NCI-H2081 (cell line): ENCODE measurements around the gene RADIL.
"Not testable (repeated sequence)": the region's sequence is repeated elsewhere in the genome, so short reads cannot be mapped to it uniquely, and the experiment has no call there.

Source experiments
- DNase-seq, 2 experiments: peaks; one replicate each; lab custom pipeline; 2025; lab: John Stamatoyannopoulos, UW

Gene RADIL

DNA sequence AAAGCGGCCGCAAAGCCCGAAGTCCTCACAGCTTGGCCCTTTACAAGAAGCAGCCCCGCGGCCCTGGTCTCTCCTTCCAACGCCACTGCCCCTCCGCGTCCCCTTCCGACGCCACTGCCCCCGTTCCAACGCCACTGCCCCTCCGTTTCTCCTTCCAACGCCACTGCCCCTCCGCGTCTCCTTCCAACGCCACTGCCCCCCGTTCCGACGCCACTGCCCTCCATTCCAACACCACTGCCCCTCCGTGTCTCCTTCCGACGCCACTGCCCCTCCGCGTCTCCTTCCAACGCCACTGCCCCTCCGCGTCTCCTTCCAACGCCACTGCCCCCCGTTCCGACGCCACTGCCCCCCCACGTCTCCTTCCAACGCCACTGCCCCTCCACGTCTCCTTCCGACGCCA lies 75.0 kb downstream of the RADIL start:
- DNase-seq, result no peak

DNA sequence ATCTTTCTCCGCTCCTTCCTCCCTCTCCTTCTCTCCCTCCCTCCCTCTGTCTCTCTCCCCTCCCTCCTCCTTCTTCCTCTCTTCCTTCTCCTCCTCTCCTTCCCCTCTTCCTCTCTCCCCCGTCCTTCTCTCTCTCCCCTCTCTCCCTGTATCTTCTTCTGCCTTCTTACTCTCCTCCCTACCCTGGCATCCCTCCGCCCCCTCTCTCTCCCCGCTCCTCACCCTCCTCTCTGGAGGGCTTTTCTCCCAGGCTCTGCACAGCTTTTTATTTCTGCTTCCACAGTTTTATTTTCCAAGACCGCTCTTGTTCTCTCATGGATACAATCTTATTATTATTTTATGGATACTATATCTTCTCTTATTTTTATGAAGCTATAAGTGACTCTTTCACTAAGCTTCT lies 75.5 kb downstream of the RADIL start:
- no peak for DNase-seq

DNA sequence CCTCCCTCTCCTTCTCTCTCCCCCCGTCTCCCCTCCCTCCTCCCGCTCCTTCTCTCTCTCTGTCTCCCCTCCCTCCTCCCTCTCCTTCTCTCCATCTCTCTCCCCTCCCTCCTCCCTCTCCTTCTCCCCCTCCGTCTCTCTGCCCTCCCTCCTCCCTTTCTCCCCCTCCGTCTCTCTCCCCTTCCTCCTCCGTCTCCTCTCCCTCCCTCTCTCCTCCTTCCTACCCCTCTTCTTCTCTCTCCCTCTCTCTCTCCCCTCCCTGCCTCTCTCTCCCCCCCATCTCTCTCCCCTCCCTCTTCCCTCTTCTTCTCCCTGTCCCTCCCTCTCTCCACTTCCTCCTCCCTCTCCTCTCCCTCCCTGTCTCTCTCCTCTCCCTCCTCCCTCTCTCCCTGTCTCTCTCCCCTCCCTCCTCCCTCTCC lies 75.9 kb downstream of the RADIL start:
- DNase-seq, result no peak

DNA sequence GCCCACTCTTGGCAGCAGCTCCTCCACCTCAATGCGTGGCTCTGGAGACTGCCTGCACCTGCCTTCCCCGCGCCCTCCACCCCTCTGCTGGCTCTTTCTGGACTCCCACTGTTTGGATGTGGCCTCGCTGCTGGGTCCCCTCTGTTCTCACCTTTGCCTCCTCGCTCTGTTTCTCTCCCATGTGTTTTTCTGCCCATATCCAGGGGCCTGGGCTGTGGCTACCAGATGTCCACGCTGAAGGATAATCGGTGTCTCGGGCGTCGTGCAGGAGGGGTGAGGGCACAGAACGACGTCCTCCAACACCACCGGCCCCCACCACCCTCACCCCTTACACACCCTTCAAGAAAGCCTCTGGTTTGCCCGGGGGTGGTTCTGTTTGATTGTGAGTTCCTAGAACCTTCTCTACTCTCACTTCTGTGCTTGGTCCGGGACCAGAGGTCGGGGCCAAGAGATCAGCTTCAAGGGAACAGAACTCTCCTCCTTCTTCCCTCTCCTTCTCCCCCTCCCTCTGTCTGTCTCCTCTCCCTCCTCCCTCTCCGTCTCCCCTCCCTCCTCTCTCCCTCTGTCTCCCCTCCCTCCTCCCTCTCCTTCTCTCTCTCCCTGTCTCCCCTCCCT lies 76.4 kb downstream of the RADIL start:
- DNase-seq, result no peak

DNA sequence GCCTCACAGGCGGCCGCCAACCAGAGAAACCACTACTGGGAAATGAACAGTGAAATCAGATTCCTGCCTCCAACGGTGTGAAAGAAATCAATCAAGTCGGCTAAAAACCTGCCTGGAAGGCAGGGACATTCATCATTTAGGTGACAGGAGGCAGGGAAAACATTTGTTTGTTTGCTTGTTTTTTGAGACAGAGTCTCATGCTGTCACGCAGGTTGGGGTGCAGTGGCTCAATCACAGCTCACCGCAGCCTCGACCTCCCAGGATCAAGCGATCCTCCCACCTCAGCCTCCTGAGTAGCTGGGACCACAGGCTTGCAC lies 77.6 kb downstream of the RADIL start:
- DNase-seq, result no peak

DNA sequence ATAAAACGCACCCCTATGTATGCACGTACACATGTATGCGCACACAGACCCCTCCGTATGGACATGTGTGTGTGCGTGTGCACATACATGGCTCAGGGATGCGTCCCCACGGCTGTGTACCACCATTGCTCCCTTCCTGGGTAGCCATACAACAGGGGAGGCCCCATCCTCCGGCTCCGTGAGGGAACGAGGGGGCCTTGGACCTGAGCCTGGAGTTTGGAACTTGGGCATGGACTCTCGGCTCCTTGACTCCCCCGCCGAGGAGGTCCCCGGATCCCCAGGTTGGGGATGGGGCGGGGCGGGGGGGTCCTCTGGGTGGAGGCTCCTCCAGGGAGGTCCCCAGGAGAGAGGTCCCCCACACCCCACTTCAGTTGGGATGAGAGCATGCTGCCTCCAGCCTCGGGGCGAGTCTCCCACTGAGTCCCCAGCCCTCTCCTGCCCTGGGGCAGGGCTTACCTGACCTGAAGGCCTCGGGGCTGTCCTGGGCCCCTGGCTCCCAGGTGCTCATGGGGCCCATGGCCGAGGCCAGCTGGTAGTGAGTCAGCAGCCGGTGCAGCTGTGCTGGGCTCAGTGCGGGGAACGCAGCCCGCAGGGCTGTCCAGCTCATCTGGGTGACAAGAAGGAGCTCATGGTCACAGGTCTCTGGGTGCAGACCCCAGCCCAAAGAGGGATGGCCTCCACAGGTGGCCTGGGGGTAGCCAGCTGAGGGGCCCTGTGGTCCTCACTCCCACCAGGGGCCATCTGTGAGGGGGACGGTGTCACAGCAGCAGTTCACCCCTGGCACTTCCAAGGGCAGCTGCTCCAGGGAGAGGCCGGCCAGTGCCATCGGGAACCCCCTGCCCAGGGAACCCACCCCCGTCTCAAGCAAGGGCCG lies 78.2 kb downstream of the RADIL start:
- DNase-seq, result no peak

DNA sequence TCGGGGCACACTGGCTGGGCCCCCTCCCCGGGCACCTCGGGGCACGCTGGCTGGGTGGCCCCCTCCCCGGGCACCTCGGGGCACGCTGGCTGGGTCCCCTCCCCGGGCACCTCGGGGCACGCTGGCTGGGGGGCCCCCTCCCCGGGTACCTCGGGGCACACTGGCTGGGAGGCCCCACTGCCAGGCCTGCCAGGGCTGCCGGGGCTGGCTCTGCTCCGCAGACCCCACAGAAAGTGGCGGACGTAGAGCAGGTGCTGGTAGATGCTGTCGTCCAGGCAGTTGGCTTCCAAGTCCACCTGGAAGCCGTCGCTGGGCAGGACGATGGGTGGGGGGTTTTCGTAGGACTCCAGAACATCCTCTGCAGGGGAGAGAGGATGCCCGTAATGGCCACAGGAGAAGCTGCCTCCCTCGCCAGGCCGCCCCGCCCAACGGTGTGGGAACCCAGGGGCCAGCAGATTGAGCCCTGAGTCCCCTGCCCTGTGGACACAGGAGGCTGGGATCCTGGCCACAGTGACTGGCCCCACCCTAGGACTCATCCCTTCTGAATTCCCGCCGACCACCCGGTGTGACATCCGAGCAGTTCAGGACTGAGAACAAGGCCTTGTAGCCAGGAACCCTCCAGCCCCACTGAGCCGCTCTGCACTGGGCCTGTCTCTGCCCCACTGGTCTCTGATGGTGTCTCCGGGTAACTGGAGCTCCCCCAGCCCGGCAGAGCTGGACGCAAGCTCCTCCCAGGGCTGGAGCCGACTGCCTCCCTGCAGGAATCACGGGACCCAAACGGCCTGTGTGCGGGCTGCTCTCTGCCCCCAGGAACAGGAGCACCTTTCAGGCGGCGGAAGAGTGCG lies 79.9 kb downstream of the RADIL start:
- no peak for DNase-seq

DNA sequence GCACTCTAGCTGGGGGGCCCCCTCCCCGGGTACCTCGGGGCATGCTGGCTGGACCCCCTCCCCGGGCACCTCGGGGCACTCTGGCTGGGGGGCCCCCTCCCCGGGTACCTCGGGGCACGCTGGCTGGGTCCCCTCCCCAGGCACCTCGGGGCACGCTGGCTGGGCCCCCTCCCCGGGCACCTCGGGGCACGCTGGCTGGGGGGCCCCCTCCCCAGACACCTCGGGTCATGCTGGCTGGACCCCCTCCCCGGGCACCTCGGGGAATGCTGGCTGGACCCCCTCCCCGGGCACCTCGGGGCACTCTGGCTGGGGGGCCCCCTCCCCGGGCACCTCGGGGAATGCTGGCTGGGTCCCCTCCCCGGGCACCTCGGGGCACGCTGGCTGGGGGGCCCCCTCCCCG lies 80.9 kb downstream of the RADIL start:
- DNase-seq, result not testable (repeated sequence)

DNA sequence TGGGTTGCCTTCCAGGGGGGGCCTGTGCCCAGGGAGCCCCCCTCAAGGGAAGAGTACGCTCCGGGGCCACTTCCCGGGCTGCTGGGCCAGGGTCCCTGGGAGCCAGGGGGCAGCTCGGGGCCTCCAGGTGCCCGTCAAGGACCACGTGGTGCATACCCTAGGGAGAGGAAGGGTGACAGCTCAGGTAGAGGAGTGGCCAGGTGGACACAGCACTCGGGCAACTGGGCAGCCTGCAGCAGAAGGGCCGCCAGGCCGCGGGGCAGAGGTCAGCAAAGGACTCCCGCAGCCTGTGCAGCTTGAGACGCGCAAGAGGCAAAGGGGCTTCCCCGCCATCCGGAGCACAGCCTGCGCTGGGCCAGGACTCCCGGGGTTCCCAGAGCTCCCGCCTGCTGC lies 81.7 kb downstream of the RADIL start:
- DNase-seq, result no peak

DNA sequence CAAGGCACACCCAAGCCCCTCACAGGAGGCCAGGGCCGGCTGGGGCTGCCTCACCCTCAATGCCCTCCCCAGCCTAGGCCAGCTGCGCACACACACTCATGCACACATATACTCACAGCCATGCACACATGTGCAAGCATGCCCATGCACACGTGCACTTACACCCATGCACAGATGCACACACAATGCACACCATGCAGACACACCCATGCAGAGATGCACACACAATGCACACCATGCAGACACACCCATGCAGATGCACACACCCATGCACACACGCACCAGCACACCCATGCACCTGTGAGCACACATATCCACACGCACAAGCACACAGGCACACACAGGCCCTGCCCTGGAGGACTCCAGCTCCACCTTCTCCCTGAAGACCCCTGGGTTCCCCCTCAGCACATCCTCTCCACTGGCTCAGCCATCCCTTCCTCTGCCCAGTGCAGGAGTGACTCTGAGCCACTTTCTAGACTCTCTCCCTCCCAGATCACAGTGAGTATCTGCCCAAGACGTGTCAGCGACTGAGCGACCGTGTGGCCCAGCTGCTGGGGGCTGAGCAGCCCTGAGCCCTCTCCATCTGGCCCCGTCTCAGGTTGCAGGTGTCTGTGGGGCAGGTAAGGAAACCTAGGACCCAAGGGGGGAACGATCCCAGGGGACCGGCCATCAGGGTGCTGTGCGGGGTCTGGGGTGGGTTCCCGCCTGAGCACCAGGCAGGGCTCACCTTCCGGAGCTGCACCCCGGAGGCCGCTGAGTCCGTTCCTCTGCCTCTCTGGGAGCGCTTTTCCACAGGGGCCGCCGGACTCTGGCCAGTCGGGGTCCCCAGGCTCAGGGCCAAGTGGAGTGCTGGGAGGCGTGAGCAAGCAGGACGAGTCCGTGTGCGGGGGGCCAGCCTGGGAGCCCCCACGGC lies 82.3 kb downstream of the RADIL start:
- no peak for DNase-seq

DNA sequence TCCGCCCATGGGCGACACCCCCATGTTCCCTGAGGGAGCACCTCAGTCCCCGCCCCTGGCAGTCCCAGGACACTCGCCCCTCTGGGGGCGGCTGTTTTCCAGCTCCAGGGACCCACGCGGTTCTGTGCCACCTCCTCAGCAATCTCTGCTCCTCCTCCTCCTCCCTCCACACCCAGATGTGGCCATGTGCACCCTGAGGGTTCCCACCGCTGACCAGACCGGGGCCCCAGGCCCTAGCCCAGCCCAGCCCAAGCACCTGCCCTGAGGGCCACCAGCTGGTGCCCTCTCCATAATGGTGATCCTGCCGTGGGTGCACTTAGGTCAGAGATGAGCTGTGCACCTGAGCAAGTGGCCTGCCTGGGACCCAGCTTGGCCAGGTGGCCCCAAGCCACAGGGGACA lies 83.0 kb downstream of the RADIL start:
- no peak for DNase-seq

DNA sequence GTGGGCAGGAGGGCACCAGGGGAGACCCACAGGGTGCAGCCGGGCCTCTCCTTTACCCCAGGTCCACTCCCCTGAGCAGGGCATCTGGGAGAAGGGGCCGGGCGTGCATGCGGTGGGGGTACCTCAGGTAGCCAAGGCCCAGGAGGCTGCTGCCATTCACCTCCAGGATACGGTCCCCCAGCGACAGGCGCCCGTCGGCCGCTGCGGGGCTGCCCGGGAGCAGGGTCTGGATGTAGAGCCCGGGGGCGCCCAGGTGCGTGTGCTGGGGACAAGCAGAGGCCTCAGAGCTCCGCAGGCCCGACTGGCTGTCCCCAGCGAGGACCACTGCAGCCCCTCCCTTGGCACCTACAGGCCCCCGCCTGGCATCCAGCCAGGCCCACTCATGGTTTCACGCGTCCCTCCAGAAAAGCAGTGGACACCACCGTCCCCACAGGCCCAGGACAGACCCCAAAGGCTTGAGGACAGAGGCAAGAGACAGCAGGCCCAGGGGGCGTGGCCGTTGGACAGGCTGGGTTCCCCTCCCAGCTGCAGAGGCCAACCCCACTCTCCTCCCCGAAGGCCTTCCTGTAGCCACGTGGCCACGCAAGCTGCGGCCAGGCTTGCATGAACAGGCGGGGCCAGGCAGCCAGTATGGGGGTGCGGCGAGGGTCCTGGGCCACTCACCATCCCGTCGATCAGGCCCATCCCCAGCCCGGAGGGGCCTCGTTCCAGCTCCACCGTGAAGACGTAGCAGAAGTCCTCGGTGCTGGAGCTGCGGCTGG lies 83.8 kb downstream of the RADIL start:
- DNase-seq, result no peak

DNA sequence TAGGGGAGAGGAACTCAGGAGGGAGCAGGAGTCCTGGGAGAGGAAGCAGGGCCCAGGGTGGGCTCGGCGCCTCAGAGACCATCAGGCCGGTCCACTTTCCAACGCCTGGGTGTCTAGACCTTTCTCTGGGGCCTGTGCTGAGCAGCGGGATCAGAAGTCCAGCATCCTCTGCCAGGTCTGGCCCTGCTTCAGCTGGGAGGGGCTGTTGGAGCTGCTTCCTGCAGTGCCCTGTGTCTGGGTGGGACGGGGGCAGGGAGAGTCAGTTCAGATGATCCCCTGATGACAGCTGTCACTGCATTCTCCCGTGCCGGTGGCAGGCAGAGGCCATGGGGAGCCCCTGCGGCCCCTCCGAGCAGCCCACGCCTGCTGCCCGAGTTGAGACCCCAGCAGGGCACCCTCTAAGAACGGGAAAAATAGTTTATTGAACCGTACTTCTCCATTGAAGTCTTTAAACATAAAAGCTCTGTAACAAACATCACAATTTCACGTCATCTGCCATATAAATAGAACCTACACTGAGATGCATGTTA lies 84.7 kb downstream of the RADIL start:
- no peak for DNase-seq

DNA sequence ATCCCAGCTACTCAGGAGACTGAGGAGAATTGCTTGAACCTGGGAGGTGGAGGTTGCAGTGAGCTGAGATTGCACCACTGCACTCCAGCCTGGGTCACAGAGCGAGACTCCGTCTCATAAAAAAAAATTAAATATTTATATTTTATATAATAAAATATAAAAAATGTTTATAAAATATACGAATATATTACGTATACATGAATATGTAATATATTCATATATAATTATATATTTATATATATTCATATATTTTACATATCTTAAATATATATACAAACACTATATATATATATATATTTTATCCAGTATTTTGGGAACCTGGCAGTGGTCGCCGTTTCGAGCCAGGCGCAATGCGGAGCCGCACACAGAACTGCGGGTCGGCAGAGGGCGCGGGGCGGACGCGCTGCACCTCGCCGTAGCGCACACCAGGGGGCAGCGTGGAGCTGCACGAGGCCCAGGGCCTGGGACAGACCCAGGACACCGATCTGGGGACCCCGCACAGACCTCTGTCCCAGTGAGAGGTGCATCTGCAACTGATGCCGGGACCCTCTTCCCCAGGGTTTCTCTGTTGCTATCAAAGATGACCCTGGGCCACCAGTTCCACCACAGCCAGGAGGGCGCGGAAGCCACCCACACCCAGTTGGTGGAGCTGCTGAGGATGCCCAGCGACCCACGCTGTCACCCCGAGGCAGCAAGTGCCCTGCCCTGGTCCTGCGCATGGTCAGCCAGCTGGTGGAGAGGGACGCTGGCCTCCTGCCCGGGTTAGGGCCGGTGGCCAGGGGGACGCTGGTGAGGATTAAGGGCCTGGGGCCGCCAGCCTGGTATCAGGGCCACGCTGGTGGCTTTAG lies 85.4 kb downstream of the RADIL start:
- no peak for DNase-seq

DNA sequence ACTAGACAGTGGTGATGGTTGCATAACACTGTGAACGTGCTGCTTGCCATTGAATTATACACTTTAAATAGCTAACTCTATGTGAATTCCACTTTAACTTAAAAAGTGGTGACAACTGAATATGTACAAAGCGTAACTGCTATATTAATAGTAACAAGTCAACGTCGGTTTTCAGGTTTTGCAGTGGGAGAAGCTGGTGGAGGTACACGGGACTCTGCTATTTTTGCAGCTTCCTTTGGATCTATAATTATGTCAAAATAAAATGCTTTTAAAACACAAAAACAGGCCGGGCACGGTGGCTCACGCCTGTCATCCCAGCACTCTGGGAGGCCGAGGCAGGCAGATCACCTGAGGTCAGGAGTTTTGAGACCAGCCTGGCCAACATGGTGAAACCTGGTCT lies 87.1 kb downstream of the RADIL start:
- DNase-seq, result no peak

DNA sequence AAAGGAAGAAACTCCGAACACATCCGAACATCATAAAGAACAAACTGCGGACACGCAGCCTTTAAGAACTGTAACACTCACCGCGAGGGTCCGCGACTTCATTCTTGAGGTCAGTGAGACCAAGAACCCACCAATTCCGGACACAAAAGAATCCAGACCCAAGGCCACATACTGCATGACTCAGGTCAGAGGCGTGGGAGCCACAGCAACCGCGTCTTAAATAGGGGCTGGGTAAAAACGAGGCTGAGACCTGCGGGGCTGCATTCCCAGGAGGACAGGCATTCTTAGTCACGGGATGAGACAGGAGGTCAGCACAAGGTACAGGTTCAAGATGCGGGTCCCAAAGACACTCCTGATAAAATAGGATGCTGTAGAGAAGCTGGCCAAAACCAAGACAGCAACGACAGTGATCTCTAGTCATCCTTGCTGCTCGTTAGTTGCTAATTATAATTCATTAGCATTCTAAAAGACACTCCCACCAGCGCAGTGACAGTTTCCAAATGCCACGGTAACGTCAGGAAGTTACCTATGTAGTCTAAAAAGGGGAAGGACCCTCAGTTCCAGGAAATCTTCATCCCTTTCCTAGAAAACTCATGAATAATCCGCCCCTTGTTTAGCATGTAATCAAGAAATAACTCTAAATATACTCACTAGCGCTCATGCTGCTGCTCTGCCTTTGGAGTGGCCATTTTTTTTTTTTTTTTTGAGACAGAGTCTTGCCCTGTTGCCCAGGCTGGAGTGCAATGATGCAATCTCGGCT lies 88.7 kb downstream of the RADIL start:
- no peak for DNase-seq

DNA sequence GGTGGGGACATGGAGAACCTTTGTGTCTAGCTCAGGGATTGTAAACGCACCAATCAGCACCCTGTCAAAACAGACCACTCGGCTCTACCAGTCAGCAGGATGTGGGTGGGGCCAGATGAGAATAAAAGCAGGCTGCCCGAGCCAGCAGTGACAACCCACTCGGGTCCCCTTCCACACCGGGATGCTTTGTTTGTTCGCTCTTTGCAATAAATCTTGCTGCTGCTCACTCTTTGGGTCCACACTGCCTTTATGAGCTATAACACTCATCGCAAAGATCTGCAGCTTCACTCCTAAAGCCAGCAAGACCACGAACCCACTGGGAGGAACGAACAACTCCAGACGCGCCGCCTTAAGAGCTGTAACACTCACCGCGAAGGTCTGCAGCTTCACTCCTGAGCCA lies 89.3 kb downstream of the RADIL start:
- not testable (repeated sequence) for DNase-seq

DNA sequence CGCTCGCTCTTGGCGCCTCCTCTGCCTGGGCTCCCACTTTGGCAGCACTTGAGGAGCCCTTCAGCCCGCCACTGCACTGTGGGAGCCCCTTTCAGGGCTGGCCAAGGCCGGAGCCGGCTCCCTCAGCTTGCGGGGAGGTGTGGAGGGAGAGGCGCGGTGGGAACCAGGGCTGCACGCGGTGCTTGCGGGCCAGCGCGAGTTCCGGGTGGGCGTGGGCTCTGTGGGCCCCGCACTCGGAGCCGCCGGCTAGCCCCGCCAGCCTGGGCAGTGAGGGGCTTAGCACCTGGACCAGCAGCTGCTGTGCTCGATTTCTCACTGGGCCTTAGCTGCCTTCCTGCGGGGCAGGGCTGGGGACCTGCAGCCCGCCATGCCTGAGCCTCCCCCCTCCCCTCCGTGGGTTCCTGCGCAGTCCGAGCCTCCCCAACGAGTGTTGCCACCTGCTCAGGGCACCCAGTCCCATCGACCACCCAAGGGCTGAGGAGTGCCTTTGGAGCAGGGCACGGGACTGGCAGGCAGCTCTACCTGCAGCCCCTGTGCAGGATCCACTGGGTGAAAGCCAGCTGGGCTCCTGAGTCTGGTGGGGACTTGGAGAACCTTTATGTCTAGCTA lies 90.0 kb downstream of the RADIL start:
- DNase-seq, result not testable (repeated sequence)
